Thymus (tissue), 11 donors: ENCODE results near the gene PSAP. TPM values are rescaled to one million over a fixed set of nuclear protein-coding genes. Genes with fewer than 3 reads are reported as not detected.

ENCODE experiments used
- DNase-seq, 9 donors: peaks; one replicate each; pipeline ENCODE4 v3.0.0-alpha.2; 2013; ENCODE audit warnings: low spot score in 9 of 9, low read depth in 6 of 9, missing footprints in 1 of 9
- H3K27ac ChIP-seq, 2 donors: one replicate each; pipeline ENCODE4 v1.5.1; 2013; ENCODE audit warnings: control low read depth in 1 of 2, low read depth in 1 of 2, low read length in 1 of 2, mild to moderate bottlenecking in 1 of 2, moderate library complexity in 1 of 2
- H3K27me3 ChIP-seq, 2 donors: one replicate each; pipeline ENCODE4 v1.5.1; 2013; ENCODE audit warnings: low read length in 1 of 2; ENCODE audit not compliant: control insufficient read depth in 2 of 2, insufficient read depth in 1 of 2
- H3K36me3 ChIP-seq, 2 donors: one replicate each; pipeline ENCODE4 v1.5.1; 2013; ENCODE audit warnings: low read length in 1 of 2, mild to moderate bottlenecking in 1 of 2, moderate library complexity in 1 of 2; ENCODE audit not compliant: control insufficient read depth in 2 of 2, insufficient read depth in 2 of 2
- H3K4me1 ChIP-seq, 2 donors: one replicate each; pipeline ENCODE4 v1.5.1; 2013; ENCODE audit warnings: low read length in 2 of 2; ENCODE audit not compliant: control insufficient read depth in 2 of 2, insufficient read depth in 2 of 2
- H3K4me3 ChIP-seq, 2 donors: one replicate each; pipeline ENCODE4 v1.5.1; 2013; ENCODE audit warnings: low read length in 2 of 2, control low read depth in 1 of 2, mild to moderate bottlenecking in 1 of 2
- H3K9me3 ChIP-seq, 2 donors: one replicate each; pipeline ENCODE4 v1.5.1; 2013; ENCODE audit warnings: low read length in 1 of 2, mild to moderate bottlenecking in 1 of 2; ENCODE audit not compliant: control insufficient read depth in 2 of 2, insufficient read depth in 1 of 2
- WGBS: extraction: QIAGEN DNeasy Blood & Tissue Kit; methylation state at CpG from one replicate; pipeline ENCODE4 v1.1.7; 2013; 5-methylcytosine and 5-hydroxymethylcytosine counted together
- polyA plus RNA-seq: library from polyadenylated mRNA; stranded (reverse); fragments of 200-250 nt; gene quantifications from one replicate; pipeline ENCODE4 v1.2.3, GENCODE V29; 2013
- total RNA-seq: library from RNA; stranded (reverse); fragments of 120-200 nt; gene quantifications from one replicate; pipeline ENCODE4 v1.2.4, GENCODE V29; 2013
- donor health status: healthy.

The PSAP gene
- total and polyA plus RNA-seq, 2 donors: 579 to 613 TPM

DNA sequence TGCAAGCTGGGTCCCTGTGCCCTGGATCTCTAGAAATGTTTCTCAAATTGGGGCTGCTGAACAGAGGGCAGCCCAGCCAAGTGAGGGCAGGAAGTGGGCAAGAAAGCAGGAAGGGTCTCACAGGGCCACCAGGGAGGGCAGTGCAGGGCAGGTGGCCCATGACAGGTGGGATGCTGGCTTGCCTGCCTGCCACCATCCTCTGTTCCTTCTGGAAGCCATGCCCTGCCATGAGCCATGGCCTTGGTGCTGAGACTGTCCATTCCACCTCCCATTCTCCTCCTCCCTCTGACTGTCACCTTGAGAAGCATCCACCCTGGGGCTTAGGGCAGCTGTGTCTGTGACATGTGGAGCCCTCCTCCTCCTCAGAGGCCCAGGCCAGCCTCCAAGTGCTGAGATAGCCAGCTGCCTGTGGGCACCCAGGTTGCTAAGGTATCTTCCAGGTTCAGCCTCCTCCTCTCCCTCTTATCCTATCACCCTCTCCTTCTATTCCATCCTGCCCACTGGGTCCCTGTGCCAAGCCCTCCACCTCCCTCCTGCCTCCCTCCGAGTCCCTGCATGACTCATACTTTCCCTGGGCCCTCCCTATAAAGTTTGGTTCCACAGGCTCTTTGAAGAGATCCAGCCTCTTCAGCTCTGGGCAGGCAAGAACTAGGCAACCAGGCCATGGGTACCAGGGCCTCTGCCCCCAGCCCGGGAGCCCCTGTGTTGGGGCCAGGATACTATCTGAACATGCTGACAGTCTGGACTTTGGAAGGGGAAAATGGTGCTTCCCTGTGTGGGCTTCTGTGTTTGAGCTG lies 79.0 kb downstream of the PSAP start:
- H3K27ac ChIP-seq: peak overlapping the region; percentile 58 to 80
- DNase-seq: no peak
- H3K4me3 ChIP-seq: peak overlapping the region; percentile 61 to 66
- H3K27me3 ChIP-seq: peaks cover 0 to 6% of the 10 kb centered on the region in 2 donors
- WGBS: 29% methylated on average over 2 of the region's 2 CpGs
- H3K4me1 ChIP-seq: peaks cover 30 to 94% of the 10 kb centered on the region in 2 donors
- peaks cover 0 to 4% of the 10 kb centered on the region in 2 donors for H3K9me3 ChIP-seq
- peaks cover 0 to 6% of the 10 kb centered on the region in 2 donors for H3K36me3 ChIP-seq

DNA sequence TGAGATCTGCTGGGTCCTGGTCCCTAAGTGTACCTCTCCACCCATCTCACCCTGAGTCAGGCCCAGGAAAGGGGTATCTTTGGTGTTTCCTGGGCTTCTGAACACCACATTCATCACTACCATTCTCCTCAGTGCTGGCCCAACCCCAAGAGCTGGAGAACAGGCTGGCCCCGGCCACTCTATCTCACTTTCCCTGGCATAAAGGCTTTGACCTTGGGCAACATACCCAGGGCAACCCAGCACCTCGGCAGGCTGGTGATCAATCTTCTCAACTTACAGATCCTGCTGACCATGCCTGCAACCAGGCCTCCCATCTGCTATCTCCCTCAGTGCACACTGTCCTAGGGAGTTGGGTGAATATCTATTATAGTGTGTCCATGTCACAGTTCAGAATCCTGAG lies 79.8 kb downstream of the PSAP start:
- peak overlapping the region; percentile 11 to 57 for H3K27ac ChIP-seq
- peaks cover 32 to 93% of the 10 kb centered on the region in 2 donors for H3K4me1 ChIP-seq
- H3K36me3 ChIP-seq: peaks cover 4 to 6% of the 10 kb centered on the region in 2 donors
- DNase-seq: no peak
- peaks cover 0 to 4% of the 10 kb centered on the region in 2 donors for H3K9me3 ChIP-seq
- peak overlapping the region in 1 of 2 donors; percentile 61 for H3K4me3 ChIP-seq
- peaks cover 0 to 6% of the 10 kb centered on the region in 2 donors for H3K27me3 ChIP-seq
- WGBS: 78% methylated on average over 2 of the region's 2 CpGs

DNA sequence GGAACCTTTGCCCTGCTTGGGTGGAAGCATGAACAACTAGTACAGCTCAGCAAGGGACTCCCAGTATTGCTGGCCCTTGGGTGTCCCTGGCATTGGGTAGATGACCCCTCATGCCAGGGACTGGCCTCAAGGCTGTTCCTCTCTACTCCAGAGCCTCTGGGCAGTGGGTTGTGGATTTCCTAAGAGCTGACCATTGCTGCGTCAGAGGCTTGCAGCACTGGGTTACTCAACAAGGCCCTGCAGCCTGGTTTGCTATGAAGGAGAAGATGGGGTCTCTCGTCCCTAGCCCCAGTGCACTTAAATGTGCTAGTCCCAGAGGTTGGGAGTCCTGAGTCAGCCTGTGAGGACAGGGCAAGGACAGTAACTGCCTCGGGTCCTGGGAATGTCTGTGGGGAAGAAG lies 80.3 kb downstream of the PSAP start:
- Histone ChIP-seq H3K27ac (peak overlapping the region; percentile 11 to 57), H3K9me3 (peaks cover 0 to 4% of the 10 kb centered on the region in 2 donors), H3K4me3 (no peak overlapping the region), H3K4me1 (peaks cover 32 to 93% of the 10 kb centered on the region in 2 donors), H3K36me3 (peaks cover 4 to 6% of the 10 kb centered on the region in 2 donors), H3K27me3 (peaks cover 0 to 6% of the 10 kb centered on the region in 2 donors)
- 93% methylated on average over 3 of the region's 3 CpGs for WGBS
- DNase-seq: no peak

DNA sequence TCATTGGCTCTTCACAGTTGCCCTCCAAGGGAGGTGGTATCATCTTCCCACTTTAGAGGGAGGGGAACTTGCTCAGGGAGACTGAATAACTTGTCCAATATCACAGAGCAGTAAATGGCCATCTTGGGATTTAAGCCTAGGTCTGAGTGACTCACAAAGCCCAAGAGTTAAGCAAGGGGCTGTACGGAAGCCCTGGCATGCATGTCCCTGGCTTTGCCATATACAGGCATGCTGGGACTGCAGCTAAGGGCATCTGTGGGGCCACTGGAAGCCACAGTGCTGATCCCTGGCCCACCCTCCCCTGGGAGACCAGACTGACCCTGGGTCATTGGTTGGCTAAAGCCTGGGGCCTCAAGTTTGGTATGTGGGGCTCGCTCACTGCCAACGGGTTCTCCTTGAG lies 80.8 kb downstream of the PSAP start:
- Histone ChIP-seq H3K27me3 (peaks cover 0 to 6% of the 10 kb centered on the region in 2 donors), H3K27ac (peak overlapping the region in 1 of 2 donors; percentile 75), H3K4me3 (no peak overlapping the region), H3K9me3 (peaks cover 0 to 4% of the 10 kb centered on the region in 2 donors), H3K4me1 (peaks cover 31 to 92% of the 10 kb centered on the region in 2 donors), H3K36me3 (peaks cover 4 to 6% of the 10 kb centered on the region in 2 donors)
- no peak for DNase-seq
- 97% methylated on average over 3 of the region's 3 CpGs for WGBS

DNA sequence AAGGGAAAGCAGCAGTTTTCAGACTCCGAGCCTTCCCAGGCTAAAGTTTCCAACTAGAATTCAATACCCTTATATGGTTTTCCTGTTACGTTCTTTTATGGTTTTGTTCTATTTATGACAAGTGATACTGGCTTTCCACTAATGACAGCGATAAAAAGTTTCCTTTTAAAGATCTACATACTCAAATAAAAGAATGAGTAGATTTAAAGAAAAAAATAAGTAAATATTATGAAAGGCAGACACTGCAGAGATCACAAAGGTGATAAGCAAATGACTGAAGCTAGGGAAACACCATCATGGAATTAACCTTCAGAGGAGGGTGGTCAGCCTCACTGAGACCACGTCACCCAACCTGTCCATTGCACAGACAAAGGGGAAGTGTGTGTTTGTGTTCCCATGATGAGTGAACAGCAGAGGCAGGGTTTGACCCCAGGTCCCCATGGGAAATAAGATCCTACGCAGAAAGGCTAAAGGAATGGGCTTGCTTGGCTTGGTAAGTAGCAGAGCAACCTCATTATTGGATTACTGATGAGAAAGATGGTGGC lies 81.7 kb downstream of the PSAP start:
- WGBS: 25% methylated on average over 5 of the region's 5 CpGs
- peak overlapping the region; percentile 28 to 32 for H3K4me3 ChIP-seq
- H3K36me3 ChIP-seq: peaks cover 4 to 6% of the 10 kb centered on the region in 2 donors
- peaks cover 0 to 4% of the 10 kb centered on the region in 2 donors for H3K9me3 ChIP-seq
- DNase-seq: no peak
- H3K27ac ChIP-seq: peak overlapping the region; percentile 75 to 84
- H3K27me3 ChIP-seq: peaks cover 0 to 6% of the 10 kb centered on the region in 2 donors
- peaks cover 22 to 89% of the 10 kb centered on the region in 2 donors for H3K4me1 ChIP-seq

DNA sequence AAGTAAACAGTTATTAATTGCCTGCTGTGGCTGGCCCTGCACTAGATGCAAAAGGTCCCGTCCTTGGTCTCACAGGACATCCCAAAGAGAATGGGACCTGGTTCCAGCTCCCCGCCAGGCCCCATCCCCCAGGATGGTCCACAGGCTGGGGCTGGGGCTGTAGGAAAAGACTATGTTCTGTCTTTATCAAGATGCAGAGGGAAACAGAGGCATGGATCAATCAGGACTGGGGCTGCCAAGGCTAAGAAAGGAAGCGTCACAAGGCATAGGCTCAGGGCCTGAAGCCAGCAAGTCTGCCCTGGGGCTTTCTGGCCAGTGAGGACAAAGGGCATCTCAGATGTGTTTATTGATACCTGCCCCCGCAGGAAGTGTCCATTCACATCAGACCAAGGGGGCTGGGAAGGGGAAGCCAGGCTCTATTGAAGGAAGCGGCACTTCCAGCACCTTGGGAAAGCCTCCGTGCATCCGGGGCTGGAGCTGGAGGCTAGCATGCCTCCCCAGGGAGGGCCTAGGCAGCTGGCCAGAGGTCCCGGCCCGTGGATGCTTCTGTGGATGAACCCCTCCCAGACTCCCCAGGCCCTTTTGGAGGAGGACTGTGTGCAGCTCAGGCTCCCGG lies 83.5 kb downstream of the PSAP start:
- 94% methylated on average over 10 of the region's 10 CpGs for WGBS
- peaks cover 4 to 6% of the 10 kb centered on the region in 2 donors for H3K36me3 ChIP-seq
- DNase-seq: no peak
- no peaks in the 10 kb centered on the region for H3K27me3 ChIP-seq
- H3K27ac ChIP-seq: peak overlapping the region in 1 of 2 donors; percentile 62
- peaks cover 14 to 72% of the 10 kb centered on the region in 2 donors for H3K4me1 ChIP-seq
- H3K4me3 ChIP-seq: no peak overlapping the region
- no peaks in the 10 kb centered on the region for H3K9me3 ChIP-seq

DNA sequence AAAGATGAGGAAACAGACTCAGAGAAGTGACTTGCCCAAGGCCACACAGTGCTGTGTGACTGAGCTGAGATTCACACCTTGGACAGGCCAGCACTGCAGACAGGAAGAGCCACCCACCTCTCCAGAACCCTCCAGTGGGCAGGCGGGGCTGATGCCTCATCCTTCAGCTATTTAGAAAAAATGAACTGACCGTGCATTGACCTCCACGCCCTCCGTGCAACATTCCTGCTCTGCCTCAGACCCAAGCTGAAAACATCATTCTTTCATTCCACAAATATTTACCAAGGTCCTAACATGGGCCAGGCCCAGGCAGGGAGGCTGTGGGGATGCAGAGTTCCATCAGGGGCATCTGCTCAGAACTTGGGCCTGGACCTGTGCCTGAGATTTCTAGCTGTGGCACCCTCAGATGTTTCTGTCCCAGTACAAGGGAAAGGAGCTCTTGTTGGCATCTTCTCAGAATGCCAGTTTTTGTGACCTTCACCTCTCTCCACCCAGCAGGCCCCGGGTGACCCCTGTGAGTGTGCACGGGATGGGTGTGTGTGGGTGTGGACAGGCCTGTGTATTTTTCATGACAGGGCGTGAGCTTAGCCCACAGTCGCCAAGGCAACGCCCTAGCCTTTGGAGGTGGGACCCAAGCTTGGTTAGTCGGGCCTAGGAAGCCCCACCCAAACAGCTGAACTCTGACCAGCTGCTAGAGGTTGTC lies 84.2 kb downstream of the PSAP start:
- no peak for DNase-seq
- Histone ChIP-seq H3K27ac (peak overlapping the region in 1 of 2 donors; percentile 56), H3K4me1 (peaks cover 14 to 66% of the 10 kb centered on the region in 2 donors), H3K9me3 (no peaks in the 10 kb centered on the region), H3K27me3 (no peaks in the 10 kb centered on the region), H3K4me3 (no peak overlapping the region), H3K36me3 (peaks cover 4 to 8% of the 10 kb centered on the region in 2 donors)
- WGBS: 86% methylated on average over 10 of the region's 10 CpGs
